ENCODE measurements around the gene MRPS35.

Gene MRPS35

DNA sequence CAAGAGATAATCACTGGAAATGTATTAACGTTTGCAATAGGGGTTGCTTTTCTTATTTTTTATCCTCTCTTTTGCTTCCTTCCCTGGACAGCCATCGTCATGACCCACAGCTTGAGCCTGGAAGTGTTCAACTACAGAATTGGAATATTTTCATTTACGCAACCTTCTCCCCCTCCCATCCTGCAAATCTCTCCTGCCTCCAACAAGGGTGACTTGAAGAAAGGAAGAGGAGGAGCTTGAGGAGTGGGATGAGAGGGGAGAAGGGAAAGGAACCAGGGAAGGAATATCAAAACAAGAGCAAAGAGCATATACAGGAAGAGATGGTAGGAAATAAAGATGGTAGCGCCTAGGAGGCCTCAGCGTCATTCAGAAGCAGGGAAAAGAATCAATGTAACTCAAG, 71.0 kb downstream of the MRPS35 start (continued):
- TF ChIP-seq GLI2 (tag by site-specific recombination; IDR thresholded peaks at IDR 0.05; ENCODE audit: borderline replicate concordance, low read depth) (no peak), ZNF24 (tag by site-specific recombination; IDR thresholded peaks at IDR 0.05) (no peak), ZNF549 (tag by site-specific recombination; IDR thresholded peaks at IDR 0.05) (no peak), ZBTB17 (tag by site-specific recombination; IDR thresholded peaks at IDR 0.05) (peak; percentile 72), PRDM10 (tag by site-specific recombination; IDR thresholded peaks at IDR 0.05) (peak; percentile 8; the same call in 1 of the 2 replicates), PRDM1 (tag by site-specific recombination; IDR thresholded peaks at IDR 0.05) (peak; percentile 49; the same call in 1 of the 2 replicates), ZNF324 (tag by site-specific recombination; IDR thresholded peaks at IDR 0.05) (no peak), ZNF223 (tag by site-specific recombination; IDR thresholded peaks at IDR 0.05) (no peak), ZNF37A (tag by site-specific recombination; IDR thresholded peaks at IDR 0.05) (no peak), ZNF623 (tag by site-specific recombination; IDR thresholded peaks at IDR 0.05) (no peak)

- Histone ChIP-seq H3K27ac (ENCODE audit: extremely low read depth, low read depth, low read length) (no peak overlapping the region), H3K4me3 (ENCODE audit: low read depth, low read length) (no peak overlapping the region), H3K36me3 (ENCODE audit: control insufficient read depth in 2 of 2, insufficient read depth in 1 of 2, low read length in 2 of 2) (peaks cover 7 to 12% of the 10 kb centered on the region in 2 experiments), H3K9me3 (ENCODE audit: control insufficient read depth, insufficient read depth, low read depth, low read length) (no peaks in the 10 kb centered on the region), H3K4me1 (ENCODE audit: control insufficient read depth, insufficient read depth, low read length) (peaks cover 9% of the 10 kb centered on the region; the same call in 1 of the 2 replicates)
- CTCF ChIA-PET: interaction anchor here (0.6 kb wide), 1 partner anchor 325 kb away, joined by 3 read pairs; no protein-coding TSS in a partner anchor
- POLR2A ChIA-PET: no interaction called here
- TF ChIP-seq ZNF830 (tag by site-specific recombination; IDR thresholded peaks at IDR 0.05; ENCODE audit: low read depth) (no peak), ZNF433 (tag by site-specific recombination; IDR thresholded peaks at IDR 0.05; ENCODE audit: low read depth) (no peak), RBAK (tag by site-specific recombination; IDR thresholded peaks at IDR 0.05) (no peak)
Observed at GRCh38 chr12:27782481-27782880, 71.8 kb downstream of the MRPS35 start.

- POLR2A ChIA-PET: no interaction called here
- Histone ChIP-seq H3K9me3 (ENCODE audit: control insufficient read depth, insufficient read depth, low read depth, low read length) (no peaks in the 10 kb centered on the region), H3K27ac (ENCODE audit: extremely low read depth, low read depth, low read length) (no peak overlapping the region), H3K4me3 (ENCODE audit: low read depth, low read length) (no peak overlapping the region), H3K36me3 (ENCODE audit: control insufficient read depth in 2 of 2, insufficient read depth in 1 of 2, low read length in 2 of 2) (peaks cover 7 to 20% of the 10 kb centered on the region in 2 experiments), H3K4me1 (ENCODE audit: control insufficient read depth, insufficient read depth, low read length) (peaks cover 9% of the 10 kb centered on the region; the same call in 1 of the 2 replicates)
- TF ChIP-seq ZNF16 (tag by site-specific recombination; IDR thresholded peaks at IDR 0.05; ENCODE audit: low read depth) (no peak), PRDM6 (tag by site-specific recombination; IDR thresholded peaks at IDR 0.05) (peak; percentile 13; the same call in 1 of the 2 replicates)
- CTCF ChIA-PET: interaction anchor here (0.9 to 1.5 kb wide), 2 partner anchors 35 to 53 kb away, joined by 3 to 6 read pairs; no protein-coding TSS in a partner anchor
Observed at GRCh38 chr12:27785882-27786570, 75.4 kb downstream of the MRPS35 start.

Data from HEK293 (cell line).